Measurements from ENCODE around the gene XIST. TPM values are rescaled to one million over a fixed set of nuclear protein-coding genes. Genes with fewer than 3 reads are reported as not detected.

Gene XIST
- total RNA-seq, 1 experiment from 2014 or later = 1.4 TPM

DNA sequence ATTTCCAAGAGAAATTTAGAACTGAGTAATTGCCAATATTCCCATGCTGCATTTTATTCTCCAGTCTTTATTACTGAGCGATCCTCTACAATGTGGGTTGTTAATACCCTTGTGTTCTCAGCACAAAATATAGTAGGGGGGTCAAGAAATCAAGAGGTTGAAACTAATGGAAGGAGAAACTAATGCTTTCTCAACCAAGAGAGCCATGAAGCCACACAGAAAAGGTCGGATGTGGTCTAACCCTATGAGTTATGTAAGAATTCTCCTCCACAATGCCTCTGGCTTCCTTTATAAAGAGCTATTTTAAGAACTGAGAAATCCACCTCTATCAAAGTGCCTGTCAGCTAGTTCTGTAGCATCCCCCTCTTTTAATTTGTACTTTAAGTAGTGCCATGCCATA, 21.0 kb downstream of the XIST start:
- no peaks in the 10 kb centered on the region for H3K79me1 ChIP-seq (ENCODE audit: insufficient read depth, low read depth, low read length, poor library complexity, severe bottlenecking)
- H3K27me3 Mint-ChIP-seq (ENCODE audit: low read depth) = no peaks in the 10 kb centered on the region; the same call in 1 of the 2 replicates
- H4K91ac ChIP-seq (ENCODE audit: insufficient read length, low read depth, low read length) = no peak overlapping the region
- no peak overlapping the region for H2AFZ ChIP-seq (ENCODE audit: low read length)
- no peak overlapping the region for H2BK120ac ChIP-seq (ENCODE audit: low read depth, low read length, poor library complexity, severe bottlenecking)
- no peak overlapping the region for H4K8ac ChIP-seq (replicated peaks; ENCODE audit: insufficient read length, low read depth, low read length)
- whole genome bisulfite sequencing (ENCODE audit: extremely low coverage, insufficient read length, low lambda C conversion rate) = no CpG with 5 or more reads among the region's 2 CpGs
- H3K18ac ChIP-seq (ENCODE audit: insufficient read length, low read depth, low read length) = no peak overlapping the region
- H3K27ac Mint-ChIP-seq = no peak overlapping the region
- H2BK15ac ChIP-seq (ENCODE audit: low read depth, low read length) = no peak overlapping the region
- no peak overlapping the region for H3K4me2 ChIP-seq (ENCODE audit: insufficient read depth, insufficient read length, low read length)
- H3K9me3 Mint-ChIP-seq = no peaks in the 10 kb centered on the region
- H3K4me3 Mint-ChIP-seq = no peak overlapping the region
- H3K9me3 ChIP-seq (ENCODE audit: control insufficient read depth, low read depth, low read length) = no peaks in the 10 kb centered on the region
- no peak overlapping the region for H2BK20ac ChIP-seq (ENCODE audit: low read depth, low read length, poor library complexity, severe bottlenecking)
- H3K4me1 ChIP-seq (ENCODE audit: insufficient read depth, low read length) = no peaks in the 10 kb centered on the region
- H3K4me1 Mint-ChIP-seq = no peaks in the 10 kb centered on the region
- no peak overlapping the region for H3K4ac ChIP-seq (ENCODE audit: low read depth, low read length)
- H3K9ac ChIP-seq (ENCODE audit: extremely low read depth, insufficient read length, low read length) = no peak overlapping the region
- no peak overlapping the region for H3K23ac ChIP-seq (ENCODE audit: insufficient read length, low read depth, low read length)
- no peak overlapping the region for H3K27ac ChIP-seq (ENCODE audit: insufficient read length, low read depth, low read length)
- no peaks in the 10 kb centered on the region for H3K27me3 ChIP-seq (ENCODE audit: insufficient read depth, low read length)
- no peaks in the 10 kb centered on the region for H3K79me2 ChIP-seq (ENCODE audit: insufficient read depth, low read length)
- H2BK12ac ChIP-seq (ENCODE audit: insufficient read length, low read depth, low read length) = no peak overlapping the region
- no peak for DNase-seq
- no peak overlapping the region for H2BK5ac ChIP-seq (ENCODE audit: insufficient read length, low read length)
- no peaks in the 10 kb centered on the region for H3K23me2 ChIP-seq (ENCODE audit: insufficient read length, low read depth, low read length, poor library complexity, severe bottlenecking)
- no peak overlapping the region for H3T11ph ChIP-seq (ENCODE audit: low read length)
- no peak overlapping the region for H4K5ac ChIP-seq (ENCODE audit: insufficient read length, low read depth, low read length)
- no peaks in the 10 kb centered on the region for H3K36me3 Mint-ChIP-seq (ENCODE audit: insufficient read depth in 1 of 3, low read depth in 3 of 3)
- H3K14ac ChIP-seq (ENCODE audit: insufficient read depth, low read length) = no peak overlapping the region
- H3K56ac ChIP-seq (ENCODE audit: insufficient read length, low read depth, low read length) = no peak overlapping the region
- no peaks in the 10 kb centered on the region for H4K20me1 ChIP-seq (ENCODE audit: control insufficient read depth, insufficient read depth, insufficient read length)
- TF ChIP-seq, protein P1, sequence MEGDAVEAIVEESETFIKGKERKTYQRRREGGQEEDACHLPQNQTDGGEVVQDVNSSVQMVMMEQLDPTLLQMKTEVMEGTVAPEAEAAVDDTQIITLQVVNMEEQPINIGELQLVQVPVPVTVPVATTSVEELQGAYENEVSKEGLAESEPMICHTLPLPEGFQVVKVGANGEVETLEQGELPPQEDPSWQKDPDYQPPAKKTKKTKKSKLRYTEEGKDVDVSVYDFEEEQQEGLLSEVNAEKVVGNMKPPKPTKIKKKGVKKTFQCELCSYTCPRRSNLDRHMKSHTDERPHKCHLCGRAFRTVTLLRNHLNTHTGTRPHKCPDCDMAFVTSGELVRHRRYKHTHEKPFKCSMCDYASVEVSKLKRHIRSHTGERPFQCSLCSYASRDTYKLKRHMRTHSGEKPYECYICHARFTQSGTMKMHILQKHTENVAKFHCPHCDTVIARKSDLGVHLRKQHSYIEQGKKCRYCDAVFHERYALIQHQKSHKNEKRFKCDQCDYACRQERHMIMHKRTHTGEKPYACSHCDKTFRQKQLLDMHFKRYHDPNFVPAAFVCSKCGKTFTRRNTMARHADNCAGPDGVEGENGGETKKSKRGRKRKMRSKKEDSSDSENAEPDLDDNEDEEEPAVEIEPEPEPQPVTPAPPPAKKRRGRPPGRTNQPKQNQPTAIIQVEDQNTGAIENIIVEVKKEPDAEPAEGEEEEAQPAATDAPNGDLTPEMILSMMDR (conservative IDR thresholded peaks at IDR 0.05) = no peak
- no peak overlapping the region for H2AK5ac ChIP-seq (ENCODE audit: insufficient read length, low read length)
